Astrocyte of the cerebellum (primary cell): ENCODE results near the gene ODAD4.
"Not testable (repeated sequence)": the region's sequence is repeated elsewhere in the genome, so short reads cannot be mapped to it uniquely, and the experiment has no call there.

Experiments
- DNase-seq: peaks from one replicate; pipeline ENCODE4 v3.0.0-alpha.2; 2011; ENCODE audit warnings: low read depth
- H3K4me3 ChIP-seq: 2 replicates; pipeline ENCODE4 v1.5.1; 2011; ENCODE audit warnings: mild to moderate bottlenecking, low read depth, low read length, moderate library complexity
- CTCF ChIP-seq: IDR thresholded peaks from 2 replicates; pipeline ENCODE4 v1.5.1; 2012; ENCODE audit warnings: low read length, low read depth, moderate library complexity, mild to moderate bottlenecking; ENCODE audit errors: missing control alignments
- in situ Hi-C: cut with HindIII; loops from 2 replicates; pipeline ENCODE4 v1.10.0; 2017; ENCODE audit warnings: low sequenced_read_pairs

The ODAD4 gene

GRCh38 chr17:42009170-42009569, 78.8 kb downstream of the ODAD4 start:
- in situ Hi-C loops = no loop called here
- no peak for DNase-seq

DNA sequence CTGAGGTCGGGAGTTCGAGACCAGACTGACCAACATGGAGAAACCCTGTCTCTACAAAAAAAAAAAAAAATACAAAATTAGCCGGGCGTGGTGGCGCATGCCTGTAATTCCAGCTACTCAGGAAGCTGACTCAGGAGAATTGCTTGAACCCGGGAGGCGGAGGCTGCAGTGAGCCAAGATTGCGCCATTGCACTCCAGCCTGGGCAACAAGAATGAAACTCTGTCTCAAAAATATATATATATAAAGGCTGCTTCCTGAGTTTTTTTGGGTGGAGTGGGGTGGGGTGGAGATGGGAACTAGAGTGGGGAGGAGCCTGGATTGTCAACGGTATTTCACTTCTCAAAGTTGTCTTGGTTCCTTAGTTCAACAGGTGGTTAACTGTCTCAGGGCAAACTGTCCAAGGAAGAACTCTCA, 79.9 kb downstream of the ODAD4 start:
- H3K4me3 ChIP-seq, in situ Hi-C loops, DNase-seq: not testable (repeated sequence)

More at GRCh38 chr17:42009170-42009569, 78.8 kb downstream of the ODAD4 start:
- no peak overlapping the region for H3K4me3 ChIP-seq
- TF ChIP-seq CTCF = no peak

DNA sequence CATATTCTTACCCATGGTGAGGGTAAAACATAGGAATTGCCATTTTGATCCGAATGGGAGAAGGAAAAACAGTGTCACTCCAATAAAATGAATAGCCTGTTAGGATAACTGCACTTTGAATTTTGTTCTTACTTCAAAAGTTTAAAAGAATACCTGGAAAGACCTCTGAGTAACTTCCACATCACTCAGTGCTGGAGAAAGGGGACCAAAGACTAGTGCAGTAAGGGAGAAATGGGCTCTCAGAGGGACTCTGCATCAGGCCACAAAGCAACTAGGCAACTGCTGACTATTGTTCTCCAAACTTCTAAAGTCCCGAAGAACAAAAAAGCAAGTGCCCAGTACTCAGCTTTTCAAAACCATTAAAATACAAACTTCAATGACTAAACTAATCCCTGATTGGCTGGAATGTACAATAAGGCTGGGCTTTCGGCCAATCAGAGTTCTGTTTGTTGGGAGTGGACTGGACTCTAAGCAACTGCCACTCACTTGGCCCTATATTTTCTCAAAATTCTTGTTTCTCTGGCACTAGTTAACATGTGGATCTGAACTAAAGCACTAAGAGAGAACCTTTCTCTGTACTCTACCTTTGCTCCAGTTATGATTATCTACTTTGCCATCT, 80.6 kb downstream of the ODAD4 start:
- no peak overlapping the region for H3K4me3 ChIP-seq
- no peak for DNase-seq
- TF ChIP-seq CTCF = no peak
- in situ Hi-C loops = no loop called here

GRCh38 chr17:42012363-42012762, 81.9 kb downstream of the ODAD4 start:
- in situ Hi-C loops, DNase-seq, H3K4me3 ChIP-seq: not testable (repeated sequence)

DNA sequence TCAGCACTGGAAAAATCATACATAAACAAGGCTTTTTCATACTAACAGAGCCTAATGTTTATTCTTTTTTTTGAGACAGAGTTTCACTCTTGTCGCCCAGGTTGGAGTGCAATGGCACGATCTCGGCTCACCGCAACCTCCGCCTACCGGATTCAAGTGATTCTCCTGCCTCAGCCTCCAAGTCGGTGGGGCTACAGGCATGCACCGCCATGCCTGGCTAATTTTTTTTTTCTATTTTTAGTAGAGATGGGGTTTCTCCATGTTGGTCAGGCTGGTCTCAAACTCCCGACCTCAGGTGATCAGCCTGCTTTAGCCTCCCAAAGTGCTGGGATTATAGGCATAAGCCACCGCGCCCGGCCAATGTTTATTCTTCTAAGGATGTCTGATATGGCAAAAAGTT, 83.3 kb downstream of the ODAD4 start:
- DNase-seq, in situ Hi-C loops, H3K4me3 ChIP-seq: not testable (repeated sequence)
